Hepatocyte (in vitro differentiated cells): ENCODE results near the gene RSU1. TPM values are rescaled to one million over a fixed set of nuclear protein-coding genes. Genes with fewer than 3 reads are reported as not detected.

Experiments used
- DNase-seq: peaks from one replicate; pipeline ENCODE4 v3.0.0-alpha.2; 2016; ENCODE audit warnings: low spot score
- H2AFZ ChIP-seq: fragments of 200-600 bp; sonication (generic); 2 replicates; pipeline ENCODE4 v1.6.0; 2016; ENCODE audit warnings: antibody characterized with exemption, mild to moderate bottlenecking
- H3K27ac ChIP-seq: fragments of 200-600 bp; sonication (generic); 2 replicates; pipeline ENCODE4 v1.5.1; 2016; ENCODE audit warnings: mild to moderate bottlenecking
- H3K27me3 ChIP-seq: fragments of 200-600 bp; sonication (generic); 2 replicates; pipeline ENCODE4 v1.6.1; 2016
- H3K36me3 ChIP-seq: fragments of 200-600 bp; sonication (generic); replicated peaks from 2 replicates; pipeline ENCODE4 v1.5.1; 2016; ENCODE audit warnings: low read depth; ENCODE audit not compliant: insufficient read depth
- H3K4me1 ChIP-seq: fragments of 200-600 bp; sonication (generic); 2 replicates; pipeline ENCODE4 v1.5.1; 2016; ENCODE audit warnings: mild to moderate bottlenecking, moderate library complexity; ENCODE audit not compliant: insufficient read depth
- H3K4me2 ChIP-seq: fragments of 200-600 bp; sonication (generic); 2 replicates; pipeline ENCODE4 v1.6.0; 2016
- H3K4me3 ChIP-seq: fragments of 200-600 bp; sonication (generic); 2 replicates; pipeline ENCODE4 v1.5.1; 2016; ENCODE audit warnings: mild to moderate bottlenecking
- H3K79me2 ChIP-seq: fragments of 200-600 bp; sonication (generic); 2 replicates; pipeline ENCODE4 v1.6.0; 2017; ENCODE audit warnings: mild to moderate bottlenecking
- H3K9me2 ChIP-seq: fragments of 200-600 bp; sonication (generic); replicated peaks from 2 replicates; pipeline ENCODE4 v1.6.0; 2017; ENCODE audit warnings: mild to moderate bottlenecking; ENCODE audit not compliant: insufficient read depth
- H3K9me3 ChIP-seq: fragments of 200-600 bp; sonication (generic); 2 replicates; pipeline ENCODE4 v1.5.1; 2016; ENCODE audit warnings: low read depth, mild to moderate bottlenecking
- H4K20me1 ChIP-seq: fragments of 200-600 bp; sonication (generic); 2 replicates; pipeline ENCODE4 v1.6.0; 2016; ENCODE audit warnings: mild to moderate bottlenecking; ENCODE audit not compliant: insufficient read depth, poor library complexity, severe bottlenecking
- EZH2 ChIP-seq: fragments of 200-600 bp; sonication (generic); IDR thresholded peaks from 2 replicates; pipeline ENCODE4 v1.6.1; 2016; ENCODE audit warnings: antibody characterized with exemption, mild to moderate bottlenecking, borderline replicate concordance
- EZH2phosphoT487 ChIP-seq: fragments of 200-600 bp; sonication (generic); IDR thresholded peaks from one replicate; pipeline ENCODE4 v1.6.1; 2018; ENCODE audit warnings: antibody characterized with exemption, mild to moderate bottlenecking, low read depth, moderate library complexity; ENCODE audit not compliant: unreplicated experiment, severe bottlenecking
- WGBS: methylation state at CpG from one replicate; pipeline ENCODE4 v1.1.6; 2016; ENCODE audit warnings: low lambda C conversion rate; ENCODE audit errors: missing lambda C conversion rate; 5-methylcytosine and 5-hydroxymethylcytosine counted together
- polyA plus RNA-seq: library from polyadenylated mRNA; unstranded; fragments of >200 nt; fragmentation: Nextera tagmentation; extraction: Ambion mirVana; gene quantifications from 2 replicates; pipeline ENCODE4 v1.2.1, GENCODE V29; 2016
- total RNA-seq: library from RNA; depleted of rRNA; stranded (reverse); fragments of >200 nt; gene quantifications from 2 replicates; pipeline ENCODE4 v1.2.3, GENCODE V29; 2014
- TF ChIP-seq, protein P1 (sequence below): fragments of 200-600 bp; sonication (generic); IDR thresholded peaks from 2 replicates; pipeline ENCODE4 v1.5.1; 2016; ENCODE audit warnings: antibody characterized with exemption, mild to moderate bottlenecking; ENCODE audit not compliant: poor library complexity

Gene RSU1
- total and polyA plus RNA-seq, 2 experiments from 2014 or later, result 37.0 to 52.3 TPM

DNA sequence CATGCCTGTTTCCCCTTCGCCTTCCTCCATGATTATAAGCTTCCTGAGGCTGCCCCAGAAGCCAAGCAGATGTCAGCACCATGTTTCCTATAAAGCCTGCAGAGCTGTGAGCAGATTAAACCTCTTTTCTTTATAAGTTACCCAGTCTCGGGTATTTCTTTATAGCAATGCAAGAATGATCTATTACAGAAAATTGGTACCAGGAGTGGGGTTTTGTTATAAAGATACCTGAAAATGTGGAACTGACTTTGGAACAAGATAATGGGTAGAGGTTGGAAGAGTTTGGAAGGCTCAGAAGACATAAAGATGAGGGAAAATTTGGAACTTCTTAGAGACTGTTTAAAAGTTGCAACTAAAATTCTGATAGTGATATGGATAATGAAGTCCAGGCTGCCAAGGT is 4.8 kb upstream of the RSU1 start:
- H3K36me3 ChIP-seq, result no peaks in the 10 kb centered on the region
- H2AFZ ChIP-seq, result no peak overlapping the region
- H3K4me2 ChIP-seq, result no peak overlapping the region
- H3K4me3 ChIP-seq, result no peak overlapping the region
- H3K9me3 ChIP-seq, result no peaks in the 10 kb centered on the region
- H3K9me2 ChIP-seq, result no peaks in the 10 kb centered on the region
- H3K27me3 ChIP-seq, result no peaks in the 10 kb centered on the region
- TF ChIP-seq EZH2phosphoT487 (no peak), EZH2 (no peak)
- TF ChIP-seq, protein P1, sequence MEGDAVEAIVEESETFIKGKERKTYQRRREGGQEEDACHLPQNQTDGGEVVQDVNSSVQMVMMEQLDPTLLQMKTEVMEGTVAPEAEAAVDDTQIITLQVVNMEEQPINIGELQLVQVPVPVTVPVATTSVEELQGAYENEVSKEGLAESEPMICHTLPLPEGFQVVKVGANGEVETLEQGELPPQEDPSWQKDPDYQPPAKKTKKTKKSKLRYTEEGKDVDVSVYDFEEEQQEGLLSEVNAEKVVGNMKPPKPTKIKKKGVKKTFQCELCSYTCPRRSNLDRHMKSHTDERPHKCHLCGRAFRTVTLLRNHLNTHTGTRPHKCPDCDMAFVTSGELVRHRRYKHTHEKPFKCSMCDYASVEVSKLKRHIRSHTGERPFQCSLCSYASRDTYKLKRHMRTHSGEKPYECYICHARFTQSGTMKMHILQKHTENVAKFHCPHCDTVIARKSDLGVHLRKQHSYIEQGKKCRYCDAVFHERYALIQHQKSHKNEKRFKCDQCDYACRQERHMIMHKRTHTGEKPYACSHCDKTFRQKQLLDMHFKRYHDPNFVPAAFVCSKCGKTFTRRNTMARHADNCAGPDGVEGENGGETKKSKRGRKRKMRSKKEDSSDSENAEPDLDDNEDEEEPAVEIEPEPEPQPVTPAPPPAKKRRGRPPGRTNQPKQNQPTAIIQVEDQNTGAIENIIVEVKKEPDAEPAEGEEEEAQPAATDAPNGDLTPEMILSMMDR, result no peak
- 96% methylated on average over 2 of the region's 2 CpGs for WGBS
- H4K20me1 ChIP-seq, result no peaks in the 10 kb centered on the region
- no peak overlapping the region for H3K27ac ChIP-seq
- H3K79me2 ChIP-seq, result no peaks in the 10 kb centered on the region
- H3K4me1 ChIP-seq, result no peaks in the 10 kb centered on the region
- DNase-seq, result no peak

DNA sequence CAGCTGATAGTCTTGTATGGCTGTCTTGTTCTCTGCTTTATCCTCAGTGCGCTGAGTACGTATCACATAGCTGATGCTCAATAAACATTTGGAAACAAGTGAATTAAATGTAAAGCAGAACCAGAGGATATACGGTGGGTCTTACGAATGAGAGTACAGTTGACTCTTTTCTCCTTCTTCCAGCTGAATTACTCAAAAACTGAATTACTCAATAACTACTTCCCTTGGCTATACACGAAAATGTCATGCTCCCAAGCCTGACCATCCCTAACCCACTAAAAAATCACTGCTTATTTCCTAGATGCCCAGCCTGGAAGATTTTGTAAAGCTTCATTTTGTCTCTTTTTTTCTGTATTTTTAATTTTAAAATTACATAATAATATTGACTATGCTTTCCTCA is 3.2 kb upstream of the RSU1 start:
- Histone ChIP-seq H3K27ac (no peak overlapping the region), H3K4me2 (no peak overlapping the region), H2AFZ (no peak overlapping the region), H3K9me3 (no peaks in the 10 kb centered on the region), H3K9me2 (no peaks in the 10 kb centered on the region), H3K79me2 (peaks cover 9% of the 10 kb centered on the region), H3K4me1 (no peaks in the 10 kb centered on the region), H4K20me1 (no peaks in the 10 kb centered on the region), H3K4me3 (no peak overlapping the region), H3K27me3 (no peaks in the 10 kb centered on the region), H3K36me3 (no peaks in the 10 kb centered on the region)
- no peak for DNase-seq
- TF ChIP-seq EZH2phosphoT487, result no peak
- TF ChIP-seq, protein P1, result no peak
- WGBS, result 91% methylated on average over 5 of the region's 5 CpGs

DNA sequence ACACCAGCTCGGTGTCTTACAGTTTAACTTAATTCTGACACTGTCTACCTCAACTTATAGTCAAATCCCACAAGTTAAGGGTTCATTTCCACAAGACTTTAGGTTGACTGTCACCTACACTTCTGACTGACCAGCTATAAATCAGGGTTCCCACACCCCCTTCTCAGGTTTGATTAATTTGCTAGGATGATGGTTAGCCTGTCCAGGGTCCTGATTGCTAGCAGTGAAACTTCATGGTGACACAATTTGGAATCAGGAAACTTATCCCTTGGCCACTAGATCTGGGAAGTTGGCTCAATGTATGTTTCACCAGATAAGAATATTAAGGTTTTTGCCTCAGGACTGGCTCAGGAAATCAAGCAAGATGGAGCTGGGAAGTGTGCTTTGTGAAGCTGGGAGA is 2.8 kb upstream of the RSU1 start:
- Histone ChIP-seq H4K20me1 (no peaks in the 10 kb centered on the region), H3K79me2 (peaks cover 13% of the 10 kb centered on the region), H3K4me3 (no peak overlapping the region), H2AFZ (no peak overlapping the region), H3K27ac (no peak overlapping the region), H3K36me3 (no peaks in the 10 kb centered on the region), H3K9me3 (no peaks in the 10 kb centered on the region), H3K4me2 (no peak overlapping the region), H3K9me2 (no peaks in the 10 kb centered on the region), H3K27me3 (no peaks in the 10 kb centered on the region), H3K4me1 (no peaks in the 10 kb centered on the region)
- 81% methylated on average over 1 of the region's 1 CpG for WGBS
- TF ChIP-seq EZH2phosphoT487 (no peak), EZH2 (no peak)
- TF ChIP-seq, protein P1, result no peak
- no peak for DNase-seq

DNA sequence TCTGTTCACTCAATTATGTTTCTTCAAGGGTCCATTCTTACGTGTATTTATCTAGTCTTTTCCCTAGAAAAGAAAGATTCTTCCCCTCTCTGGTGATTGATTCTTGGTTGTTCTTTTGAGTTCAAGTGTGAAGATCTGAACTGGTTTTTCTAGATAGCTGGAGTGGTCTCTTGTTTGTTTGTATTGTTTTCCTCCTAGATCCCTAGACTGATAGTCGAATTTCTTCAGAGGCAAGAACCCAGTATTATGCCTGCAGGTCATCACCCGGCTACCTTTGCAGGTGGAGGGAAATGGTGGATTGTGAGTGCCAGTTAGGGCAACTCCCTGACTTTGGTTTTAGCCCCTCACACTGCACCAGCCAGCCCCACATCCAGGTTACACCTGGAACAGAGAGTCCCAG is 2.2 kb upstream of the RSU1 start:
- peaks cover 13% of the 10 kb centered on the region for H3K79me2 ChIP-seq
- no peaks in the 10 kb centered on the region for H3K27me3 ChIP-seq
- WGBS, result 33% methylated on average over 3 of the region's 3 CpGs
- H3K4me1 ChIP-seq, result no peaks in the 10 kb centered on the region
- no peaks in the 10 kb centered on the region for H3K9me3 ChIP-seq
- H3K27ac ChIP-seq, result no peak overlapping the region
- H2AFZ ChIP-seq, result no peak overlapping the region
- H3K4me2 ChIP-seq, result no peak overlapping the region
- TF ChIP-seq EZH2phosphoT487 (no peak), EZH2 (no peak)
- TF ChIP-seq, protein P1, result no peak
- no peak overlapping the region for H3K4me3 ChIP-seq
- DNase-seq, result no peak
- no peaks in the 10 kb centered on the region for H3K9me2 ChIP-seq
- no peaks in the 10 kb centered on the region for H3K36me3 ChIP-seq
- H4K20me1 ChIP-seq, result no peaks in the 10 kb centered on the region
